Trophoblast cell (in vitro differentiated cells and primary cell): ENCODE data around the gene CNEP1R1.
A peak's percentile ranks its signal among the peaks of the same experiment; 100 is the strongest.

Experiments
- DNase-seq, 2 donors: peaks; one replicate each; pipeline ENCODE4 v3.0.0-alpha.2; 2016
- H2AFZ ChIP-seq: 2 replicates; pipeline ENCODE4 v1.6.1; 2013; ENCODE audit warnings: low read length, moderate library complexity, mild to moderate bottlenecking; ENCODE audit not compliant: insufficient read depth, poor library complexity
- H2AK5ac ChIP-seq: 2 replicates; pipeline ENCODE4 v1.6.1; 2013; ENCODE audit warnings: mild to moderate bottlenecking, low read length
- H2BK120ac ChIP-seq: 2 replicates; pipeline ENCODE4 v1.6.1; 2013; ENCODE audit warnings: low read length, mild to moderate bottlenecking, moderate library complexity; ENCODE audit not compliant: insufficient read depth, poor library complexity
- H2BK12ac ChIP-seq: 2 replicates; pipeline ENCODE4 v1.6.1; 2013; ENCODE audit warnings: mild to moderate bottlenecking, low read length, moderate library complexity
- H2BK5ac ChIP-seq: 2 replicates; pipeline ENCODE4 v1.6.1; 2013; ENCODE audit warnings: low read length, low read depth, moderate library complexity, mild to moderate bottlenecking; ENCODE audit not compliant: poor library complexity
- H3K14ac ChIP-seq: 2 replicates; pipeline ENCODE4 v1.6.1; 2013; ENCODE audit warnings: mild to moderate bottlenecking, low read length
- H3K18ac ChIP-seq: 2 replicates; pipeline ENCODE4 v1.6.1; 2013; ENCODE audit warnings: mild to moderate bottlenecking, low read length
- H3K23ac ChIP-seq: 2 replicates; pipeline ENCODE4 v1.6.1; 2013; ENCODE audit warnings: low read length
- H3K27ac ChIP-seq: 2 replicates; pipeline ENCODE4 v1.5.1; 2013; ENCODE audit warnings: low read depth, mild to moderate bottlenecking, inconsistent platforms, low read length, moderate library complexity
- H3K27me3 ChIP-seq: 2 replicates; pipeline ENCODE4 v1.6.1; 2013; ENCODE audit warnings: inconsistent platforms, mild to moderate bottlenecking, low read length, moderate library complexity; ENCODE audit not compliant: insufficient read depth
- H3K36me3 ChIP-seq, 2 experiments: 1 replicate in 1 of 2; 2 replicates in 1 of 2; pipeline ENCODE4 v1.6.1; 2013; ENCODE audit warnings: low read length in 2 of 2, mild to moderate bottlenecking in 2 of 2, moderate library complexity in 1 of 2; ENCODE audit not compliant: insufficient read depth in 2 of 2, control insufficient read depth in 1 of 2
- H3K4ac ChIP-seq: 2 replicates; pipeline ENCODE4 v1.6.1; 2013; ENCODE audit warnings: low read depth, mild to moderate bottlenecking, low read length, moderate library complexity
- H3K4me1 ChIP-seq, 2 experiments: 1 replicate in 1 of 2; 2 replicates in 1 of 2; pipeline ENCODE4 v1.6.1; 2013; ENCODE audit warnings: low read length in 2 of 2, mild to moderate bottlenecking in 2 of 2, moderate library complexity in 1 of 2; ENCODE audit not compliant: insufficient read depth in 2 of 2, control insufficient read depth in 1 of 2
- H3K4me2 ChIP-seq: 2 replicates; pipeline ENCODE4 v1.6.1; 2013; ENCODE audit warnings: inconsistent platforms, mild to moderate bottlenecking, low read length, moderate library complexity
- H3K4me3 ChIP-seq: 2 replicates; pipeline ENCODE4 v1.5.1; 2013; ENCODE audit warnings: mild to moderate bottlenecking, low read depth, low read length, inconsistent platforms
- H3K79me1 ChIP-seq: one replicate; pipeline ENCODE4 v1.6.1; 2013; ENCODE audit warnings: low read length
- H3K79me2 ChIP-seq: 2 replicates; pipeline ENCODE4 v1.6.1; 2013; ENCODE audit warnings: low read length, mild to moderate bottlenecking; ENCODE audit not compliant: control insufficient read depth, insufficient read depth, poor library complexity
- H3K9ac ChIP-seq: 2 replicates; pipeline ENCODE4 v1.6.1; 2013; ENCODE audit warnings: mild to moderate bottlenecking, low read length
- H3K9me3 ChIP-seq: 2 replicates; pipeline ENCODE4 v1.6.1; 2013; ENCODE audit warnings: low read depth, mild to moderate bottlenecking, control low read depth, inconsistent platforms, low read length; ENCODE audit not compliant: insufficient read depth
- H4K12ac ChIP-seq: 2 replicates; pipeline ENCODE4 v1.6.1; 2013; ENCODE audit warnings: low read depth, mild to moderate bottlenecking, low read length, moderate library complexity
- H4K8ac ChIP-seq: 2 replicates; pipeline ENCODE4 v1.6.1; 2013; ENCODE audit warnings: low read depth, mild to moderate bottlenecking, low read length, moderate library complexity
- H4K91ac ChIP-seq: one replicate; pipeline ENCODE4 v1.6.1; 2013; ENCODE audit warnings: low read depth, mild to moderate bottlenecking, low read length, moderate library complexity
- WGBS: extraction: QIAGEN DNeasy Blood & Tissue Kit; methylation state at CpG from one replicate; pipeline ENCODE4 v1.1.7; 2013; ENCODE audit warnings: missing lambda C conversion rate; ENCODE audit not compliant: insufficient read length, insufficient coverage; ENCODE audit errors: extremely low coverage; 5-methylcytosine and 5-hydroxymethylcytosine counted together

CNEP1R1 gene

DNA sequence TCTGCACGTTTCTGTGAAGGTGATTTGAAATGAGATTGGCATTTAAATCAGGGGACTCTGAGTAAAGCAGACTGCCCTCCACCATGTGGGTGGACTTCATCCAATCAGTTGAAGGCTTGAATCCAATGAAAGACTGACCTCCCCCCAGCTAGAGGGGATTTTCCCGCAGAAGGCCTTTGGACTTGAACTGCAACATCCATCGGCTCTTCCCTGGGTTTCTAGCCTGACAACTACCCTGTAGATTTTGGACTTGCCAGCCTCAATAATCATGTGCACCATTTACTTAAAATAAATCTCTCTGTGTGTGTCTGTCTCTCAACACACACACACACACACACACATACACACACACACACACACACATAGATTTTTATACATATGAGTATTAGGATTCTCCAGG is 23.9 kb upstream of the CNEP1R1 start:
- Histone ChIP-seq H3K79me2 (no peaks in the 10 kb centered on the region), H2AK5ac (no peak overlapping the region), H3K4me3 (no peak overlapping the region), H4K8ac (no peak overlapping the region), H3K14ac (no peak overlapping the region), H3K27ac (no peak overlapping the region), H2BK12ac (no peak overlapping the region), H2AFZ (no peak overlapping the region), H3K4me1 (no peaks in the 10 kb centered on the region), H3K4me2 (no peak overlapping the region), H3K36me3 (no peaks in the 10 kb centered on the region), H2BK120ac (no peak overlapping the region), H3K18ac (no peak overlapping the region), H2BK5ac (no peak overlapping the region), H3K79me1 (no peaks in the 10 kb centered on the region), H3K9ac (no peak overlapping the region), H4K12ac (no peak overlapping the region), H3K23ac (no peak overlapping the region), H3K4ac (no peak overlapping the region), H3K9me3 (peaks cover 4% of the 10 kb centered on the region), H4K91ac (no peak overlapping the region), H3K27me3 (no peaks in the 10 kb centered on the region)
- DNase-seq: no peak
- WGBS: no CpG with 5 or more reads among the region's 3 CpGs

DNA sequence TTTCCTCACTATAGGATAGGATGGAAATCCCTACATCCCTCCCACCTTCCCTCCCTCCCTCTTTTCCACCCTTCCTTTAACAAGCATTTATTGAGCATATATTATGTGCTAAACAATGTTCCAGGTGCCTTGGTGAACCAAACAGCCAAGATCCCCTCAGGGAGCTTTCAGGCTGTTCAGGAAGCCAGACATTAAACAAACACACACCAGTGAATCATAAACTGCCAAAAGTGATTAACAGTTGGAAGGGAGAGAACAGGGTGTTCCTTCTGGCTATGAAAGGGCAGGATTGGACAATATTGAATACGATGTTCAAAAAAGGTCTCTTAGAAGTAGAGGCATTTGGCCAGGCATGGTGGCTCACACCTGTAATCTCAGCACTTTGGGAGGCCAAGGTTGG is 22.8 kb upstream of the CNEP1R1 start:
- Histone ChIP-seq H3K9me3 (peaks cover 4% of the 10 kb centered on the region), H3K4ac (no peak overlapping the region), H2AFZ (no peak overlapping the region), H3K27me3 (no peaks in the 10 kb centered on the region), H2BK120ac (no peak overlapping the region), H3K36me3 (no peaks in the 10 kb centered on the region), H3K18ac (no peak overlapping the region), H3K4me1 (no peaks in the 10 kb centered on the region), H3K4me3 (no peak overlapping the region), H3K9ac (no peak overlapping the region), H2AK5ac (no peak overlapping the region), H4K8ac (no peak overlapping the region), H2BK5ac (no peak overlapping the region), H4K12ac (no peak overlapping the region), H3K79me2 (no peaks in the 10 kb centered on the region), H3K14ac (no peak overlapping the region), H3K79me1 (no peaks in the 10 kb centered on the region), H3K23ac (no peak overlapping the region), H2BK12ac (no peak overlapping the region), H4K91ac (no peak overlapping the region), H3K4me2 (no peak overlapping the region), H3K27ac (no peak overlapping the region)
- no CpG with 5 or more reads among the region's 1 CpG for WGBS
- no peak for DNase-seq

DNA sequence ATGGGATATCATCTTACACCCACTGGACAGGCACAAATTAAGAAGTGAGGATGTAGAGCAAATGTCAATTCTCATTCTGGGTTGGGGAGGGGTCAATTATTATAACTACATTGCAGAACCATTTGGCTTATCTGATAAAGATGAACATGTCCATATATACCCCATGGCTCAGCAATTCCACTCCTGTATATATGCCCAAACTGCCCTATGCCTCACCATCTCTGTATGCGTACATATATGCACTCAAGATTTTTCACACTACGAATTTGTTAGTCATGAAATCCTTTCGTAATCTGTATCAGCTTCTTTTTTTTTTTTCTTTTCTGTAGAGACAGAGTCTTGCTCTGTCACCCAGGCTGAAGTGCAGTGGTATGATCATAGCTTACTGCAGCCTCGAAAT is 20.8 kb upstream of the CNEP1R1 start:
- no peak overlapping the region for H2BK12ac ChIP-seq
- H3K4me3 ChIP-seq: no peak overlapping the region
- H3K4me1 ChIP-seq: no peaks in the 10 kb centered on the region
- H4K12ac ChIP-seq: no peak overlapping the region
- H3K79me1 ChIP-seq: no peaks in the 10 kb centered on the region
- H3K18ac ChIP-seq: no peak overlapping the region
- no peak overlapping the region for H2AFZ ChIP-seq
- no peak overlapping the region for H3K27ac ChIP-seq
- H3K9me3 ChIP-seq: peaks cover 7% of the 10 kb centered on the region
- no peak overlapping the region for H2BK5ac ChIP-seq
- H4K8ac ChIP-seq: no peak overlapping the region
- no peak overlapping the region for H3K14ac ChIP-seq
- no peak overlapping the region for H4K91ac ChIP-seq
- no peak overlapping the region for H3K4ac ChIP-seq
- H3K79me2 ChIP-seq: no peaks in the 10 kb centered on the region
- no peaks in the 10 kb centered on the region for H3K36me3 ChIP-seq
- H3K23ac ChIP-seq: no peak overlapping the region
- DNase-seq: peak; percentile 34 to 80
- no peak overlapping the region for H3K9ac ChIP-seq
- H2BK120ac ChIP-seq: no peak overlapping the region
- no peak overlapping the region for H2AK5ac ChIP-seq
- H3K4me2 ChIP-seq: no peak overlapping the region
- no peaks in the 10 kb centered on the region for H3K27me3 ChIP-seq
- WGBS: no CpG with 5 or more reads among the region's 4 CpGs

DNA sequence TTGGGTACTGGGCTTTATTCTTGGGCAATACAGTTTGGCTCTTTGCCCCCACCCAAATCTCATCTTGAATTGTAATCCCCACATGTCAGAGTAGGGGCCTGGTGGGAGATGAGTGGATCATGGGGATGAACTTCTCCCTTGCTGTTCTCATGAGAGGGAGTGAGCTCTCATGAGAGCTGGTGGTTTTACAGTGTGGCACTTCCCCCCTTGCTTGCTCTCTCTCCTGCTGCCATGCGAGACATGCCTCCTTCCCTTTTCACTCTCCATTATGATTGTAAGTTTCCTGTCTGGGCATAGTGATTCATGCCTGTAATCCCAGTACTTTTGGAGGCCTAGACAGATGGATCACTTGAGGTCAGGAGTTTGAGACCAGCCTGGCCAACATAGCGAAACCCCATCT is 18.1 kb upstream of the CNEP1R1 start:
- no peak overlapping the region for H3K4ac ChIP-seq
- no peak overlapping the region for H3K4me3 ChIP-seq
- no peak overlapping the region for H3K14ac ChIP-seq
- H3K18ac ChIP-seq: no peak overlapping the region
- H2AFZ ChIP-seq: no peak overlapping the region
- no peaks in the 10 kb centered on the region for H3K79me2 ChIP-seq
- no peak overlapping the region for H4K91ac ChIP-seq
- H3K9ac ChIP-seq: no peak overlapping the region
- no peak overlapping the region for H3K23ac ChIP-seq
- H3K27me3 ChIP-seq: no peaks in the 10 kb centered on the region
- no peak overlapping the region for H2BK120ac ChIP-seq
- H4K12ac ChIP-seq: no peak overlapping the region
- no peak overlapping the region for H2AK5ac ChIP-seq
- DNase-seq: no peak
- H3K27ac ChIP-seq: no peak overlapping the region
- H3K4me1 ChIP-seq: no peaks in the 10 kb centered on the region
- H2BK5ac ChIP-seq: no peak overlapping the region
- no peak overlapping the region for H2BK12ac ChIP-seq
- no peaks in the 10 kb centered on the region for H3K79me1 ChIP-seq
- no peaks in the 10 kb centered on the region for H3K36me3 ChIP-seq
- H3K4me2 ChIP-seq: no peak overlapping the region
- H3K9me3 ChIP-seq: peaks cover 5% of the 10 kb centered on the region
- no CpG with 5 or more reads among the region's 2 CpGs for WGBS
- H4K8ac ChIP-seq: no peak overlapping the region
